CD4-positive, alpha-beta T cell (primary cell): Measurements from ENCODE around the gene FAM124B. TPM values are rescaled to one million over a fixed set of nuclear protein-coding genes. Genes with fewer than 3 reads are reported as not detected.
A peak's percentile ranks its signal among the peaks of the same experiment; 100 is the strongest.
"Not testable (repeated sequence)": the region's sequence is repeated elsewhere in the genome, so short reads cannot be mapped to it uniquely, and the experiment has no call there.

Source experiments
- ATAC-seq: fragments of 200-7000 bp; cut with Tn5 transposase; one replicate; pipeline ENCODE4 v1.10.0; 2022; ENCODE audit warnings: mild to moderate bottlenecking; ENCODE audit not compliant: poor library complexity
- CTCF ChIA-PET: fragments of 350-600 bp; sonication (Branson Sonifier 250); formaldehyde crosslinking; loops from one replicate; lab custom pipeline; 2021; ENCODE audit warnings: antibody characterized with exemption, inconsistent platforms; lab: Charles Lee
- POLR2A ChIA-PET: fragments of 350-600 bp; sonication (Branson Sonifier 250); formaldehyde crosslinking; loops from one replicate; lab custom pipeline; 2021; ENCODE audit warnings: antibody characterized with exemption, inconsistent platforms; lab: Charles Lee
- DNase-seq, 14 experiments: peaks; one replicate each; pipeline ENCODE4 v3.0.0-alpha.2; 2013 to 2020; ENCODE audit warnings: mixed read lengths in 2 of 14
- H3K27ac ChIP-seq, 2 donors: one replicate each; pipeline versions ENCODE4 v1.5.1 to v1.7.0; 2013; ENCODE audit warnings: low read length in 2 of 2, low read depth in 1 of 2, mild to moderate bottlenecking in 1 of 2
- H3K27me3 ChIP-seq, 2 experiments: 1 replicate in 1 of 2; 2 replicates in 1 of 2; pipeline versions ENCODE4 v1.6.1 to v1.7.0; 2013; ENCODE audit warnings: low read length in 2 of 2, control low read depth in 1 of 2, mild to moderate bottlenecking in 1 of 2, moderate library complexity in 1 of 2; ENCODE audit not compliant: insufficient read depth in 2 of 2, control insufficient read depth in 1 of 2
- H3K36me3 ChIP-seq: one replicate; pipeline ENCODE4 v1.6.1; 2013; ENCODE audit warnings: low read length, control low read depth; ENCODE audit not compliant: insufficient read depth
- H3K4me1 ChIP-seq: one replicate; pipeline ENCODE4 v1.6.1; 2013; ENCODE audit warnings: low read length, control low read depth; ENCODE audit not compliant: insufficient read depth
- H3K4me3 ChIP-seq: one replicate; pipeline ENCODE4 v1.5.1; 2013; ENCODE audit warnings: mild to moderate bottlenecking, low read length, moderate library complexity
- H3K9me3 ChIP-seq, 2 experiments: 1 replicate in 1 of 2; 2 replicates in 1 of 2; pipeline versions ENCODE4 v1.6.1 to v1.7.0; 2013; ENCODE audit warnings: low read length in 2 of 2, mild to moderate bottlenecking in 2 of 2, control low read depth in 1 of 2, moderate library complexity in 1 of 2; ENCODE audit not compliant: control insufficient read depth in 1 of 2, insufficient read depth in 1 of 2
- H3K27ac Mint-ChIP-seq: one replicate; pipeline ENCODE4 v1.8.0; 2020; ENCODE audit warnings: mixed read lengths
- H3K27me3 Mint-ChIP-seq: one replicate; pipeline ENCODE4 v1.8.0; 2021; ENCODE audit warnings: mixed read lengths
- H3K36me3 Mint-ChIP-seq: one replicate; pipeline ENCODE4 v1.8.0; 2021; ENCODE audit warnings: low read depth, mixed read lengths
- H3K4me1 Mint-ChIP-seq: one replicate; pipeline ENCODE4 v1.8.0; 2021; ENCODE audit warnings: low read depth, mixed read lengths
- H3K4me3 Mint-ChIP-seq: one replicate; pipeline ENCODE4 v1.8.0; 2020; ENCODE audit warnings: mild to moderate bottlenecking, mixed read lengths
- H3K9me3 Mint-ChIP-seq: one replicate; pipeline ENCODE4 v1.8.0; 2020; ENCODE audit warnings: mixed read lengths
- CTCF ChIP-seq: fragments of 200-600 bp; IDR thresholded peaks from one replicate; pipeline ENCODE4 v1.8.0; 2022; ENCODE audit warnings: antibody characterized with exemption, mild to moderate bottlenecking
- intact Hi-C, 2 experiments: fragments of 100-400 bp; cut with DNase I in 1 of 2; cut with micrococcal nuclease in 1 of 2; formaldehyde crosslinking; loops; one replicate each; pipeline versions ENCODE4 v1.15.1 to v1.9.0; 2023 to 2025; cut with DNase I, micrococcal nuclease
- total RNA-seq, 174 experiments: library from RNA in 2 of 174; stranded (reverse) in 2 of 174; gene quantifications; one replicate each; pipeline ENCODE4 v1.2.3 and lab custom pipeline; 2021 to 2026

FAM124B gene
- total RNA-seq, 2 experiments from 2014 or later = 1.1 to 1.3 TPM

GRCh38 chr2:224400174-224400810 lies 1.6 kb downstream of the FAM124B start:
- H3K36me3 ChIP-seq = no peaks in the 10 kb centered on the region
- Mint-ChIP-seq H3K9me3 (no peaks in the 10 kb centered on the region), H3K36me3 (no peaks in the 10 kb centered on the region), H3K27me3 (peaks cover 6% of the 10 kb centered on the region), H3K4me3 (peak overlapping the region; percentile 81), H3K4me1 (peaks cover 19% of the 10 kb centered on the region), H3K27ac (no peak overlapping the region)
- peaks cover 0 to 8% of the 10 kb centered on the region in 2 experiments for H3K27me3 ChIP-seq
- ATAC-seq (no peak), DNase-seq (no peak)
- intact Hi-C loops = no loop called here
- no peaks in the 10 kb centered on the region for H3K9me3 ChIP-seq
- H3K4me3 ChIP-seq = no peak overlapping the region
- TF ChIP-seq CTCF = no peak
- POLR2A ChIA-PET = interaction anchor here (0.6 kb wide), 1 partner anchor 585 kb away, joined by 3 read pairs; no protein-coding TSS in a partner anchor
- no peak overlapping the region for H3K27ac ChIP-seq
- H3K4me1 ChIP-seq = peaks cover 14% of the 10 kb centered on the region
- CTCF ChIA-PET = interaction anchor here (1.2 kb wide), 2 partner anchors 11 to 13 kb away, joined by 3 read pairs; no protein-coding TSS in a partner anchor

DNA sequence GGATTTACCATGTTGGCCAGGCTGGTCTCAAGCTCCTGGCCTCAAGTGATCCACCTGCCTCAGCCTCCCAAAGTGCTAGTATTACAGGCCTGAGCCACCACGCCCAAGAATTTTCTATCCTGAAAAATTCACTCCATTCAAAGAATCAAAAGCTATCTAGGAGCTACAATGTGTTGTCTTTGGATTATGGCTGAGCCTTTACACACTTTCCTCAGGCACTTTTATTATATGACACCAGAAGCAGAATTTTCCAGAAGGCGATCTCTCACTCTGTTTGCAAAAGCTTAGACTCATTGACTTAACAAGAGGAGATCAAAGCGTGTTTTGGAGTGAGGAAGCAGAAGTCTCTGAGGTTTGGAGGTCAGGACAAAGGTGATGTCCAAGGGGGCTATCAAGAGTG lies 3.6 kb downstream of the FAM124B start:
- ChIA-PET POLR2A (interaction anchor here (0.6 kb wide), 1 partner anchor 225 kb away, joined by 3 read pairs; no protein-coding TSS in a partner anchor), CTCF (no interaction called here)
- Mint-ChIP-seq H3K27me3 (no peaks in the 10 kb centered on the region), H3K4me3 (no peak overlapping the region), H3K27ac (no peak overlapping the region), H3K4me1 (peaks cover 19% of the 10 kb centered on the region), H3K36me3 (no peaks in the 10 kb centered on the region), H3K9me3 (no peaks in the 10 kb centered on the region)
- peaks cover 14% of the 10 kb centered on the region for H3K4me1 ChIP-seq
- intact Hi-C loops = no loop called here
- TF ChIP-seq CTCF = no peak
- DNase-seq (no peak), ATAC-seq (no peak)
- H3K9me3 ChIP-seq = no peaks in the 10 kb centered on the region
- no peak overlapping the region for H3K4me3 ChIP-seq
- no peak overlapping the region for H3K27ac ChIP-seq
- no peaks in the 10 kb centered on the region for H3K36me3 ChIP-seq
- H3K27me3 ChIP-seq = peaks cover 0 to 5% of the 10 kb centered on the region in 2 experiments

GRCh38 chr2:224397100-224397499 lies 4.8 kb downstream of the FAM124B start:
- H3K36me3 Mint-ChIP-seq, CTCF ChIA-PET, DNase-seq, H3K27ac Mint-ChIP-seq, H3K4me3 Mint-ChIP-seq, H3K9me3 Mint-ChIP-seq, POLR2A ChIA-PET, intact Hi-C loops, H3K4me3 ChIP-seq, H3K27me3 Mint-ChIP-seq, H3K27ac ChIP-seq, H3K36me3 ChIP-seq, H3K9me3 ChIP-seq, H3K27me3 ChIP-seq, ATAC-seq: not testable (repeated sequence)
- H3K4me1 Mint-ChIP-seq = peaks cover 16% of the 10 kb centered on the region
- peaks cover 10% of the 10 kb centered on the region for H3K4me1 ChIP-seq
